NCI-H2196 treated with DMSO at 0.1 percent for 48 hours (cell line): ENCODE data around the gene ACVRL1.
"Not testable (repeated sequence)": the region's sequence is repeated elsewhere in the genome, so short reads cannot be mapped to it uniquely, and the experiment has no call there.

ENCODE experiments used
- DNase-seq: peaks from one replicate; lab custom pipeline; 2025; ENCODE audit not compliant: unreplicated experiment; lab: John Stamatoyannopoulos, UW

ACVRL1 gene

DNA sequence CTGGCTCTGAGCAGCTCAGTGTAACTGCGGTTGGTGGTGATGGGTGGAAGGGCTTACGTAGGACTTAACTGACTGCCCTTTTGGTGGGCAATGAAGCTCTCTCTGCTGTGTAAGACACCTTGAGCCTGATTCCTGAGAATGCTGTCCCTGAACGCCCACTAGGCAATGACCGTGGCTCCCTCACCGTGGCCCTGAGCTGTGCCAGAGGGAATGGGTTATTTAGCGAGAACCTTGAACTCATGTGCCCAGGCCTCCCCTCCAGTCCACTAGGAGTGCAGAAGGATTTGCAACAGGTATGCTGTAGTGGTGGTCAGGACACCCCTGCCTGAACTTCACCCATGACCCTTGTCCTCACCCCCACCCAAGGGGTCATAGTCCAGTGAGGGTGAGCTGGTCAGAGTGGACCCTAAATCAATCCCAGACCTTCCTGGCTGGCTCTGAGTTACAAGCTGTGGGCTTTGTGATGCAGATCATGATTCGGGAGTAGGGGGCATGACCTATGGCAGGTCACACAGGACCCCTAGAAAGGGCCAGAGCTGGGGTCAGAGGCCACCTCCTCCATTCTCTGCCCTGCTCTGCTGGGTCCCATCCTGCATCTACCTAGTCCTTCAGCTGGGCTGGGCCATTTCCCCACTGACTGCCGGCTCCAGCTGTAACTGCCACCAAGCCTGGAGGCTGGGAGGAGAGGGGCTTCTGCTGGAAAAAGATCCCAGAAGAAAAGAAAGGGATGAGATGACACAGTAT, 33.9 kb upstream of the ACVRL1 start:
- DNase-seq, result no peak

DNA sequence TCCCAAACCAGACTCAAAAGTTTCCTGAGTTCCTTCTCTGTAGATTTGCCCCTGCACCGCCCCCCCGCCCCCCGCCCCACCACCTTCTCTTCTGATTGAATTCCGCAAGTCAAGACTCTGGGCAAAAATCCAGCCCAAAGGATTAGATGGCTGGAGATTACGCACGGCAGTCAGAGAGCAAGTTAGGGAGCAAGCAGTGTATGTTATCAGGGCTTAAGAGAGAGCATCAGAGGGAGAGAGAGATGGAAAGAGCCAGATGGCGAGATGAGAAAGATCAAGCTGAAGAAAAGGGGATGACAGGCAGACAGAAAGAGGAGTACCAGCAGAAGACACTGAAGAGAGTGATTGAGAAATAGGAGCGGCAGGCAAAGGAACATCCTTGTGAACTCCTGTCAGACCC, 33.3 kb upstream of the ACVRL1 start:
- DNase-seq, result no peak

DNA sequence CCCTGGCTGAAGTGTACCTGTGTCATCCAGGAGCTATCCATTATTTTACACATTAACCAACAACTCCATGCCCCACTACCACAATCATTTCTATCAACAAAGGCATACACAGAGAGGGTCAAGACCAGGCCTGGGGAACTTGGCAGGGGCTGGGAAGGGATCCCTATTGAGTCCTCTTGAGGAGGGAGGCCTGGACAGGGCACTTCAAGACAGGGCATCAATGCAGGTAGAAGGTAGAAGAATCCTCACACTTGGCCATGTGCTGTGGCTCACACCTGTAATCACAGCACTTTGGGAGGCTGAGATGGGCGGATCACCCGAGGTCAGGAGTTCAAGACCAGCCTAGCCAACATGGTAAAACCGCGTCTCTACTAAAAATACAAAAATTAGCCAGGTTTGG, 32.8 kb upstream of the ACVRL1 start:
- no peak for DNase-seq

GRCh38 chr12:51879102-51879501, 28.2 kb upstream of the ACVRL1 start:
- DNase-seq, result no peak

GRCh38 chr12:51883295-51883694, 24.0 kb upstream of the ACVRL1 start:
- DNase-seq, result no peak

DNA sequence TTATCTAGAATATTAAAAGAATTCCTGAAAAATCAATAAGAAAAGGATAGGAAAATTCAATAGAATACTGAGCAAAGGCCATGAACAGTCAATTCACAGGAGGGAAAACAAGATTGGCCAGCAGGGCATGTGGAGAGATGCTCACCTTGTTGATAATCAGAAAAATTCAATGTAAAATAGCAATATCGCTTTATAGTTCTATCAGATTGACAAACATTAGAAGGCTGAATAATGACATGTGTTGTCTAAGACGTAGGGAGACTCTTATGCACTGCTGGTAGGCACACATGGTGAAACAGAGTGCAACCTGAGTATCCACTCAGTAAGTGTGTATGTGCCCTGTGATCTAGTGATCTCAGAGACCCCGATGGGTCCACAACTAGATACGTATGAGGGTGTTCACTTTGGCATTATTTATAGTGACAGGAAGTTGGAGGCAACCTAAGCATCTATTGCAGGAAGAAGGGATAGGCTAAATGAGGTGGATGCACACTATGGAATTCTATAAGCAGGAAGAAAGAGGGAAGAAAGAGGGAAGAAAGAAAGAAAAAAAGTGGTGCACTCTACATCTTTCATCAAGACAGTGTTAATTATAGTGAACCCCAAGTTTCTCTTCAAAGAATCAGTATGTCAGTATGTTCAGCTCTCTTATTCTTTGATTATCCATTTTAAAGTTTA, 23.2 kb upstream of the ACVRL1 start:
- DNase-seq, result no peak

DNA sequence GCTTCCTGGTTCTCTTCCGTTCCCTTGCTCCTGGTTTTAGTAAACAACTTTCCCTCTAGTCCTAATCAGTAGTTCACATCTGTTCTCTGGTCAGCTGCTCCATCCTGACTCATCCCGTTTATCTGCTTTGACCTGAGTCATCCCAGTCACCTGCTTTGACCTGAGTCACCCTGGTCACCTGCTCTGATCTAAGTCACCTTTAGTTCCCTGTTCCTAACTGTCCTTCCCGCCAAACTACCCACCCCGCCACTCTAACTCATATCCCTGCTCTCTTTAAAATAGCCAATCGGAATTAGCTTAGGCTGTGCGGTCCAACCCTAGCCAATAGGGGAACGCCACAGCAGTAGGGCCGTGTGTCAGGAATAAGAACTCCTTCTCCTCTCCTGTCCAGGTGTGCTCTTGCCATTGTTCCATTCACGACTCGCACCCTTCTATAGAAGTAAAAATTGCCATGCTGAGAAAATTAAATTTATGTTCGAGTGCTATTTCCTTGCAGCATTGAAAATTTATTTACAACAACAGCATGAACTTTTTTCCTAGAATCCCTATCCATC, 22.6 kb upstream of the ACVRL1 start:
- DNase-seq, result no peak

DNA sequence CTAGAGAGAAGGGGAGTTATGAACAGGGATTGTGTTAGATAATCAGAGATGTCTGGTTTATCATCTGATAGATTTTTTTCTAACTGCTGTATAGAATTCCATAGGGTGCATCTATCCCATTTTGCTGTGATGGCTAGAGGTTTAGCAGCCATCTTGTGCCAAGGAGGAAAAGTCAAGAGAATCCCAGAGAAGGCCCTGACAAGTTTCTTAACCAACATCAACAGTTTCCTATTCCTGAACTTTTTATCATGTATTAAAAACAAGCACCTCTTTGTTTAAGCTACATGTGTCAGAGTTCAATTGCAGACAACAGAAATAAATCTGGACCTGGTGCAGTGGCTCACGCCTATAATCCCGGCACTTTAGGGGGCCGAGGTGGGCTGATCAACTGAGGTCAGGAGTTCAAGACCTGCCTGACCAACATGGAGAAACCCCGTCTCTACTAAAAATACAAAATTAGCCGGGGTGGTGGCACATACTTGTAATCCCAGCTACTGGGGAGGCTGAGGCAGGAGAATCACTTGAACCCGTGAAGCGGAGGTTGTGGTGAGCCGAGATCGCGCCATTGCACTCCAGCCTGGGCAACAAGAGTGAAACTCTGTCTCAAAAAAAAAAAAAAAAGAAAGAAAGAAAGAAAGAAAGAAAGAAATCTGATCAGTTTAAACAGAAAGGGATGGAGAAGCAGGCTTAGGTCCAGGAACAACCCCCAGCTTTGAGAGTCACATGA, 21.8 kb upstream of the ACVRL1 start:
- not testable (repeated sequence) for DNase-seq

DNA sequence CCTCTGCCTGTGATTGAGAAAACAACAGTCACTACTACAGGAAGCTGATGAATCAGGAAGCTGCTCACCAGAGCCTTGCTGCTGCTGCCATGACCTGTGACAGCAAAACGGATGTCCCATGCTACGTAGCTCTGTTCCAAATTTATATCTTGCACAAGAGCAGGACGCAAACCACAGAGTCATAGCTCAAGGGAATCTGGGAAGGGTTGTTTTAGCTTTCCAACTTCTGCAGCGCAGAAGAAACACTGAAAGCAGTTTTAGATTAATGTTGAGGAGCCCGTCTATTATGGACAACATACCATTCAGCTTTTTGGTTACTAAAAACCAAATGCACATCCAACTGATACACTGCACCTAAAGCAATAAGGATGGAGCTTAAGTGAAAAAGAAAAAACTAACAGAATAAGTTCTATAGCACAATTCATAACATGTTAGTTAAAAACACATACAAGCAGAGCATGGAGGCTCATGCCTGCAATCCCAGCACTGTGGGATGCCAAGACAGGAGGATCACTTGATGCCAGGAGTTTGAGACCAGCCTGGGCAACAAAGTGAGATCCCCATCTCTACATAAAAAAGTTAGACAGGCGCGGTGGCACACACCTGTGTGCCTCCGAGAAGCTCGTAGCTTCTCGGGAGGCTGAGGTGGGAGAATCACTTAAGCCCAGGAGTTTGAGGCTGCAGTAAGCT, 21.1 kb upstream of the ACVRL1 start:
- no peak for DNase-seq

GRCh38 chr12:51887476-51888315, 19.6 kb upstream of the ACVRL1 start, which contains the start of gene ANKRD33:
ANKRD33 (plus strand) TSS chr12:51888103; CDS start chr12:51888187, 84 bp downstream.
- DNase-seq, result no peak

DNA sequence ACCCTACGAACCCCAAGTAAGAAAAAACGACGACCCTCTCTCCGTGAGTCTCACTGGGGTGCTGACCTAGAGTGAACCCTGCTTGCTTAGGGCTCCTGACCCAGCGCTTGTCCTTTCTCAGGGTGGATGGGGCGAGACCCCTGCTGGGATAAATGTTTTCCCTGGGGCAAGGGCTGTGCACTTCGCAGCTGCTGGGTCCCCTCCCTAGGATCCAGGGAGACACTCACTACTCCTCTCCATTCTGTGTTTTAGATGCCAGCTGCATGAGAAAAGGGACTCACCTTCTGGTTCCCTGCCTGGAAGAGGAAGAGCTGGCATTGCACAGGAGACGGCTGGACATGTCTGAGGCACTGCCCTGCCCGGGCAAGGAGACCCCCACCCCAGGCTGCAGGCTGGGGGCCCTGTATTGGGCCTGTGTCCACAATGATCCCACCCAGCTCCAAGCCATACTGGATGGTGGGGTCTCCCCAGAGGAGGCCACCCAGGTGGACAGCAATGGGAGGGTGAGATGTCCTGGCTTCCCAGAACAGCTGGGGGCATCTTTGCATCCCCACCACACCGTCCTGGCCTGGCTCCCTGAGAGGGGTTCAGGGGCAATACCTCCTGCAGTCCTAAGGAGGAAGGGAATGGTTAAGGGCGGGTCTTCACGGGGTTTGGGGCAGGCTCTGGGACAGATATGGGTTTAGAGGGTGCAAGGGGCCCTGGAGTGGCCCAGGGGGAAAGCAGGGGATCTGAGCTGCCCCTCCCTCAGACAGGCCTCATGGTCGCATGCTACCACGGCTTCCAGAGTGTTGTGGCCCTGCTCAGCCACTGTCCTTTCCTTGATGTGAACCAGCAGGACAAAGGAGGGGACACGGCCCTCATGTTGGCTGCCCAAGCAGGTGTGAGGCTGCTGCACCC, 18.7 kb upstream of the ACVRL1 start:
- DNase-seq, result no peak

DNA sequence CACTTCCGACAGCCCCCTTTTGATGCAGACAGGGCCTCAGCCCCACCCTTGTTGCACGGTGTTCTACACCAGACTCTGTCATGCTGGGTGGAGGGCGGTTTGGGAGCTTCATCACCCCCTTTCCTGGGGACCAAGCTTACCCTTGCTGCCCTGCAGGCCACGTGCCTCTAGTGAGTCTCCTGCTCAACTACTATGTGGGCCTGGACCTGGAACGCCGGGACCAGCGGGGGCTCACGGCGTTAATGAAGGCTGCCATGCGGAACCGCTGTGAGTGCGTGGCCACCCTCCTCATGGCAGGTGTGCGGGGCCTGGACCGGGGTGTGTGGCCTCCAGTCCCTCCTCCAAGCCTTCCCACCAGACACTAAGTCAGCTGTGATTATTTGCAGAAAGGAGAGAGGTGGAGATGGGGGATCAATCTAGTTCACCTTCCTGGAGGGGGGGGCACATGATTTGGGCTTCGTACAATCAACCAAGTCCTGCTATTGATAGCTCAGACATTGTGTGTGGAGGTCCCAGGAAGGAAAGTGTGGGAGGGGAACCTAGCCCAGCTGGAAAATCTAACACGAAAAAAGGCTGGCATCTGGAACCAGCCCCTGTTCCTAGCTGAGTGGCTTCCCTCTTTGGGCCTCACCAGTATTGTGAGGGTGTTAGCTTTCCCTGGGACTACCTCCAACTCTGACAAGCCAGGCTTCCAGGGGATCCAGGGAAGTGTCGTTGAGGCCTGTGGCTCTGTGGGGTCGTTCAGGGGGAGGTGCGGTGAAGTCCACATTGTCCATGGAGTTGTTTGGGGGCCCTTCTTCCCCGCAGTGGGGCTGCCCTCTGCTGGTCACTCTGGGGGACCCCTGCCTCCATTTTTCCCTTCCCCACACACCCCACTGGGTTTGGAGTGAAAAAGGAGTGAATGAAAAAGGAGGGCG, 17.8 kb upstream of the ACVRL1 start:
- DNase-seq, result no peak

- DNase-seq, result no peak
These were observed 17.2 kb upstream of the ACVRL1 start for GRCh38 chr12:51890133-51890464.

GRCh38 chr12:51890511-51891171, 16.7 kb upstream of the ACVRL1 start:
- no peak for DNase-seq

GRCh38 chr12:51891843-51892242, 15.5 kb upstream of the ACVRL1 start:
- DNase-seq, result no peak

GRCh38 chr12:51893786-51894185, 13.5 kb upstream of the ACVRL1 start:
- no peak for DNase-seq

DNA sequence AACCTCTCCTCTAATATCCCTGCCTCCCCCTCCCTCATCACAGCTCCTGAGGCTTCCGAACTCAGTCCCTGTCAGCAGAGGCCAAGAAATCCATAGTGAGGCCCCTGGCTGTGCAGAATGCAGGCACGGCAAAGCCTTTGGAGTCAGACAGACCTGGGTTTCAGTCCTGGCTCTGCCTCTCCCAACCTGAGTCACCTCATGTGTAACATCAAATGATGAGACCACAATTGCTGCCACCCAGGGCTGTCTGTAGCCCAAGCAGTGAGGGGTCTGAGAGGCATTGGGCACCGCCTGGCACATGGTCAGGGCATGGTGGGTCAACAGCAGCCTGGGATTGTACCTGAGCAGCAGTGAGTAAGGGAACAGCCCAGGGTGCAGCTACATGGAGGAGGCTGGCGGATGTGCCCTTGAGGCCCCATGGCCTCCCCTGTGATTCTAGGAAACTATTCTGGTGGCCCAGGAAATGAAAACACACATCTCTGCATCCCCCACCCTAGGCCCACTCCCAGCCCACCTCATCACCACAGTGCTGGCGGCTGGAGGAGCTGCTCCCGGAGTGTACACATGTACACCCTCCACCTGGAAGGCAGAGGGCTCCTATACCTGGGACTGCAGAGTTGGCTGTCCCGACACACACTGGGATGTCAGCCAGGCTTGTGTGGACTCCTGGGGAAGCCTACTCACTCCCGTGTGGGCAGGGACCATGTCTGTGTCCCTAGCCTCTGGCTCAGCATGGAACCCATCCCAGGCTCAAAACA, 11.7 kb upstream of the ACVRL1 start:
- no peak for DNase-seq
